GM23338 (cell line): ENCODE measurements around the gene ICAM1.
A peak's percentile ranks its signal among the peaks of the same experiment; 100 is the strongest.

ENCODE experiments used
- CREB1 ChIP-seq: fragments of 250-450 bp; sonication (Bioruptor Pico); IDR thresholded peaks from 2 replicates; pipeline ENCODE4 v1.5.0; 2020; ENCODE audit warnings: low read depth, mild to moderate bottlenecking, moderate library complexity
- EZH2 ChIP-seq: fragments of 200-600 bp; sonication (generic); IDR thresholded peaks from one replicate; pipeline ENCODE4 v1.8.0; 2017; ENCODE audit warnings: antibody characterized with exemption, mild to moderate bottlenecking, low read depth; ENCODE audit not compliant: unreplicated experiment
- EZH2phosphoT487 ChIP-seq: fragments of 200-600 bp; sonication (generic); IDR thresholded peaks from one replicate; pipeline ENCODE4 v1.8.1; 2018; ENCODE audit warnings: antibody characterized with exemption; ENCODE audit not compliant: unreplicated experiment
- JUNB ChIP-seq: IDR thresholded peaks from one replicate; pipeline ENCODE4 v1.6.1; 2016; ENCODE audit warnings: antibody characterized with exemption; ENCODE audit not compliant: unreplicated experiment
- POLR2AphosphoS5 ChIP-seq: IDR thresholded peaks from 2 replicates; pipeline ENCODE4 v1.6.1; 2016; ENCODE audit warnings: antibody characterized with exemption, low read depth
- ZNF331 ChIP-seq: fragments of 250-450 bp; sonication (Bioruptor Pico); IDR thresholded peaks from 2 replicates; pipeline ENCODE4 v1.5.0; 2020; ENCODE audit warnings: low read depth, mild to moderate bottlenecking, moderate library complexity
- TF ChIP-seq, protein P1 (sequence below), 2 experiments: fragments of 200-600 bp in 1 of 2; sonication (generic) in 1 of 2; conservative IDR thresholded peaks; 2 replicates each; pipeline versions ENCODE4 v1.5.1 to v1.6.1; 2016 to 2017; ENCODE audit warnings: antibody characterized with exemption in 2 of 2, low read depth in 2 of 2, mild to moderate bottlenecking in 2 of 2, moderate library complexity in 1 of 2
- TF ChIP-seq, protein P2 (sequence below): IDR thresholded peaks from one replicate; pipeline ENCODE4 v1.6.1; 2018; ENCODE audit warnings: antibody characterized with exemption; ENCODE audit not compliant: unreplicated experiment

GRCh38 chr19:10227026-10227971 lies 43.6 kb upstream of the ICAM1 start:
- TF ChIP-seq POLR2AphosphoS5 (no peak), EZH2 (no peak), ZNF331 (CRISPR knock-in tag) (no peak), JUNB (no peak), EZH2phosphoT487 (no peak), CREB1 (no peak)
- TF ChIP-seq, protein P1, sequence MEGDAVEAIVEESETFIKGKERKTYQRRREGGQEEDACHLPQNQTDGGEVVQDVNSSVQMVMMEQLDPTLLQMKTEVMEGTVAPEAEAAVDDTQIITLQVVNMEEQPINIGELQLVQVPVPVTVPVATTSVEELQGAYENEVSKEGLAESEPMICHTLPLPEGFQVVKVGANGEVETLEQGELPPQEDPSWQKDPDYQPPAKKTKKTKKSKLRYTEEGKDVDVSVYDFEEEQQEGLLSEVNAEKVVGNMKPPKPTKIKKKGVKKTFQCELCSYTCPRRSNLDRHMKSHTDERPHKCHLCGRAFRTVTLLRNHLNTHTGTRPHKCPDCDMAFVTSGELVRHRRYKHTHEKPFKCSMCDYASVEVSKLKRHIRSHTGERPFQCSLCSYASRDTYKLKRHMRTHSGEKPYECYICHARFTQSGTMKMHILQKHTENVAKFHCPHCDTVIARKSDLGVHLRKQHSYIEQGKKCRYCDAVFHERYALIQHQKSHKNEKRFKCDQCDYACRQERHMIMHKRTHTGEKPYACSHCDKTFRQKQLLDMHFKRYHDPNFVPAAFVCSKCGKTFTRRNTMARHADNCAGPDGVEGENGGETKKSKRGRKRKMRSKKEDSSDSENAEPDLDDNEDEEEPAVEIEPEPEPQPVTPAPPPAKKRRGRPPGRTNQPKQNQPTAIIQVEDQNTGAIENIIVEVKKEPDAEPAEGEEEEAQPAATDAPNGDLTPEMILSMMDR (conservative IDR thresholded peaks at IDR 0.05; ENCODE audit: low read depth in 2 of 2): peak; percentile 43 to 48
- TF ChIP-seq, protein P2, sequence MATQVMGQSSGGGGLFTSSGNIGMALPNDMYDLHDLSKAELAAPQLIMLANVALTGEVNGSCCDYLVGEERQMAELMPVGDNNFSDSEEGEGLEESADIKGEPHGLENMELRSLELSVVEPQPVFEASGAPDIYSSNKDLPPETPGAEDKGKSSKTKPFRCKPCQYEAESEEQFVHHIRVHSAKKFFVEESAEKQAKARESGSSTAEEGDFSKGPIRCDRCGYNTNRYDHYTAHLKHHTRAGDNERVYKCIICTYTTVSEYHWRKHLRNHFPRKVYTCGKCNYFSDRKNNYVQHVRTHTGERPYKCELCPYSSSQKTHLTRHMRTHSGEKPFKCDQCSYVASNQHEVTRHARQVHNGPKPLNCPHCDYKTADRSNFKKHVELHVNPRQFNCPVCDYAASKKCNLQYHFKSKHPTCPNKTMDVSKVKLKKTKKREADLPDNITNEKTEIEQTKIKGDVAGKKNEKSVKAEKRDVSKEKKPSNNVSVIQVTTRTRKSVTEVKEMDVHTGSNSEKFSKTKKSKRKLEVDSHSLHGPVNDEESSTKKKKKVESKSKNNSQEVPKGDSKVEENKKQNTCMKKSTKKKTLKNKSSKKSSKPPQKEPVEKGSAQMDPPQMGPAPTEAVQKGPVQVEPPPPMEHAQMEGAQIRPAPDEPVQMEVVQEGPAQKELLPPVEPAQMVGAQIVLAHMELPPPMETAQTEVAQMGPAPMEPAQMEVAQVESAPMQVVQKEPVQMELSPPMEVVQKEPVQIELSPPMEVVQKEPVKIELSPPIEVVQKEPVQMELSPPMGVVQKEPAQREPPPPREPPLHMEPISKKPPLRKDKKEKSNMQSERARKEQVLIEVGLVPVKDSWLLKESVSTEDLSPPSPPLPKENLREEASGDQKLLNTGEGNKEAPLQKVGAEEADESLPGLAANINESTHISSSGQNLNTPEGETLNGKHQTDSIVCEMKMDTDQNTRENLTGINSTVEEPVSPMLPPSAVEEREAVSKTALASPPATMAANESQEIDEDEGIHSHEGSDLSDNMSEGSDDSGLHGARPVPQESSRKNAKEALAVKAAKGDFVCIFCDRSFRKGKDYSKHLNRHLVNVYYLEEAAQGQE: no peak
